ENCODE data around the gene DIP2C. TPM values are rescaled to one million over a fixed set of nuclear protein-coding genes. Genes with fewer than 3 reads are reported as not detected.

The DIP2C gene
- total and polyA plus RNA-seq, 7 experiments from 2014 or later, result 1.1 to 8.7 (median 4.5) TPM

GRCh38 chr10:289581-289980 is 399.9 kb downstream of the DIP2C start:
- CTCF ChIA-PET, result no interaction called here

GRCh38 chr10:288316-289200 is 400.9 kb downstream of the DIP2C start:
- Mint-ChIP-seq H3K9me3 (no peaks in the 10 kb centered on the region), H3K27me3 (peaks cover 0 to 5% (median 0%) of the 10 kb centered on the region in 5 donors), H3K4me1 (peaks cover 0 to 8% (median 0%) of the 10 kb centered on the region in 7 donors), H3K27ac (no peak overlapping the region), H3K36me3 (peaks cover 3 to 26% (median 16%) of the 10 kb centered on the region in 5 donors), H3K4me3 (no peak overlapping the region)
- ATAC-seq (no peak), DNase-seq (no peak)
- Histone ChIP-seq H3K4me3 (ENCODE audit: low read length) (no peak overlapping the region), H3K36me3 (ENCODE audit: control insufficient read depth in 2 of 3, insufficient read depth in 3 of 3, low read length in 3 of 3) (peaks cover 0 to 9% (median 0%) of the 10 kb centered on the region in 3 experiments), H3K27me3 (ENCODE audit: control insufficient read depth in 2 of 2, insufficient read depth in 2 of 2, low read length in 2 of 2) (no peaks in the 10 kb centered on the region), H3K27ac (ENCODE audit: low read depth, low read length) (no peak overlapping the region), H3K4me1 (ENCODE audit: control insufficient read depth in 2 of 2, insufficient read depth in 2 of 2, low read length in 2 of 2) (no peaks in the 10 kb centered on the region), H3K9me3 (ENCODE audit: control insufficient read depth in 2 of 3, low read length in 3 of 3) (no peaks in the 10 kb centered on the region)
- CTCF ChIA-PET, result interaction anchor here (0.6 kb wide), 1 partner anchor 215 kb away, joined by 3 read pairs; no protein-coding TSS in a partner anchor
- POLR2A ChIA-PET, result no interaction called here
- intact Hi-C loops (cut with micrococcal nuclease), result no loop called here

More at GRCh38 chr10:289581-289980, 399.9 kb downstream of the DIP2C start:
- H3K9me3 Mint-ChIP-seq, result peaks cover 0 to under 1% (median 0%) of the 10 kb centered on the region in 11 donors
- H3K27ac Mint-ChIP-seq, result no peak overlapping the region
- H3K4me3 Mint-ChIP-seq, result no peak overlapping the region
- DNase-seq (no peak), ATAC-seq (no peak)
- intact Hi-C loops (cut with micrococcal nuclease), result no loop called here
- peaks cover 0 to 9% (median 0%) of the 10 kb centered on the region in 3 experiments for H3K36me3 ChIP-seq (ENCODE audit: control insufficient read depth in 2 of 3, insufficient read depth in 3 of 3, low read length in 3 of 3)
- no peak overlapping the region for H3K27ac ChIP-seq (ENCODE audit: low read depth, low read length)
- H3K4me1 Mint-ChIP-seq, result peaks cover 0 to 6% (median 0%) of the 10 kb centered on the region in 7 donors
- POLR2A ChIA-PET, result no interaction called here
- H3K27me3 Mint-ChIP-seq, result peaks cover 0 to 5% (median 0%) of the 10 kb centered on the region in 5 donors
- no peak overlapping the region for H3K4me3 ChIP-seq (ENCODE audit: low read length)
- H3K36me3 Mint-ChIP-seq, result peaks cover 0 to 25% (median 9%) of the 10 kb centered on the region in 5 donors
- H3K27me3 ChIP-seq (ENCODE audit: control insufficient read depth in 2 of 2, insufficient read depth in 2 of 2, low read length in 2 of 2), result no peaks in the 10 kb centered on the region
- H3K9me3 ChIP-seq (ENCODE audit: control insufficient read depth in 2 of 3, low read length in 3 of 3), result no peaks in the 10 kb centered on the region
- no peaks in the 10 kb centered on the region for H3K4me1 ChIP-seq (ENCODE audit: control insufficient read depth in 2 of 2, insufficient read depth in 2 of 2, low read length in 2 of 2)

GRCh38 chr10:287814-288213 is 401.7 kb downstream of the DIP2C start:
- Mint-ChIP-seq H3K27ac (no peak overlapping the region), H3K27me3 (peaks cover 0 to 5% (median 0%) of the 10 kb centered on the region in 5 donors), H3K4me3 (no peak overlapping the region), H3K4me1 (peaks cover 0 to 13% (median 0%) of the 10 kb centered on the region in 7 donors), H3K9me3 (no peaks in the 10 kb centered on the region), H3K36me3 (peaks cover 3 to 30% (median 14%) of the 10 kb centered on the region in 5 donors)
- H3K9me3 ChIP-seq (ENCODE audit: control insufficient read depth in 2 of 3, low read length in 3 of 3), result no peaks in the 10 kb centered on the region
- DNase-seq, result no peak
- intact Hi-C loops (cut with micrococcal nuclease), result no loop called here
- H3K27me3 ChIP-seq (ENCODE audit: control insufficient read depth in 2 of 2, insufficient read depth in 2 of 2, low read length in 2 of 2), result no peaks in the 10 kb centered on the region
- ChIA-PET CTCF (no interaction called here), POLR2A (no interaction called here)
- no peaks in the 10 kb centered on the region for H3K4me1 ChIP-seq (ENCODE audit: control insufficient read depth in 2 of 2, insufficient read depth in 2 of 2, low read length in 2 of 2)
- no peak overlapping the region for H3K27ac ChIP-seq (ENCODE audit: low read depth, low read length)
- peaks cover 0 to 9% (median 0%) of the 10 kb centered on the region in 3 experiments for H3K36me3 ChIP-seq (ENCODE audit: control insufficient read depth in 2 of 3, insufficient read depth in 3 of 3, low read length in 3 of 3)
- ATAC-seq, result no peak
- no peak overlapping the region for H3K4me3 ChIP-seq (ENCODE audit: low read length)

- POLR2A ChIA-PET, result interaction anchor here (0.7 kb wide), 1 partner anchor 33 kb away, joined by 3 read pairs; no protein-coding TSS in a partner anchor
- intact Hi-C loops (cut with micrococcal nuclease), result no loop called here
- H3K4me1 ChIP-seq (ENCODE audit: control insufficient read depth in 2 of 2, insufficient read depth in 2 of 2, low read length in 2 of 2), result no peaks in the 10 kb centered on the region
These were observed 402.3 kb downstream of the DIP2C start for GRCh38 chr10:287026-287709.

GRCh38 chr10:285216-285615 is 404.3 kb downstream of the DIP2C start:
- intact Hi-C loops (cut with micrococcal nuclease), result no loop called here
- no peak overlapping the region for H3K4me3 Mint-ChIP-seq
- no peaks in the 10 kb centered on the region for H3K9me3 Mint-ChIP-seq
- peaks cover 0 to 1% (median 0%) of the 10 kb centered on the region in 5 donors for H3K27me3 Mint-ChIP-seq
- POLR2A ChIA-PET, result no interaction called here
- Histone ChIP-seq H3K36me3 (ENCODE audit: control insufficient read depth in 2 of 3, insufficient read depth in 3 of 3, low read length in 3 of 3) (peaks cover 0 to 10% (median 0%) of the 10 kb centered on the region in 3 experiments), H3K4me3 (ENCODE audit: low read length) (no peak overlapping the region), H3K27ac (ENCODE audit: low read depth, low read length) (no peak overlapping the region), H3K9me3 (ENCODE audit: control insufficient read depth in 2 of 3, low read length in 3 of 3) (no peaks in the 10 kb centered on the region), H3K4me1 (ENCODE audit: control insufficient read depth in 2 of 2, insufficient read depth in 2 of 2, low read length in 2 of 2) (no peaks in the 10 kb centered on the region), H3K27me3 (ENCODE audit: control insufficient read depth in 2 of 2, insufficient read depth in 2 of 2, low read length in 2 of 2) (no peaks in the 10 kb centered on the region)
- ATAC-seq (no peak), DNase-seq (no peak)
- CTCF ChIA-PET, result no interaction called here
- peaks cover under 1 to 40% (median 11%) of the 10 kb centered on the region in 5 donors for H3K36me3 Mint-ChIP-seq
- H3K27ac Mint-ChIP-seq, result no peak overlapping the region
- peaks cover 0 to 14% (median 0%) of the 10 kb centered on the region in 7 donors for H3K4me1 Mint-ChIP-seq

More at GRCh38 chr10:287026-287709, 402.3 kb downstream of the DIP2C start:
- H3K27me3 Mint-ChIP-seq, result peaks cover 0 to 5% (median 0%) of the 10 kb centered on the region in 5 donors
- no peak for DNase-seq
- H3K9me3 Mint-ChIP-seq, result no peaks in the 10 kb centered on the region
- peak overlapping the region in 1 of 9 donors; percentile 13 for H3K27ac Mint-ChIP-seq
- H3K4me3 Mint-ChIP-seq, result no peak overlapping the region
- peaks cover 3 to 31% (median 11%) of the 10 kb centered on the region in 5 donors for H3K36me3 Mint-ChIP-seq
- peaks cover 0 to 14% (median 0%) of the 10 kb centered on the region in 7 donors for H3K4me1 Mint-ChIP-seq
- CTCF ChIA-PET, result no interaction called here
- no peak overlapping the region for H3K27ac ChIP-seq (ENCODE audit: low read depth, low read length)
- no peak for ATAC-seq
- H3K4me3 ChIP-seq (ENCODE audit: low read length), result no peak overlapping the region
- no peaks in the 10 kb centered on the region for H3K27me3 ChIP-seq (ENCODE audit: control insufficient read depth in 2 of 2, insufficient read depth in 2 of 2, low read length in 2 of 2)
- no peaks in the 10 kb centered on the region for H3K9me3 ChIP-seq (ENCODE audit: control insufficient read depth in 2 of 3, low read length in 3 of 3)
- H3K36me3 ChIP-seq (ENCODE audit: control insufficient read depth in 2 of 3, insufficient read depth in 3 of 3, low read length in 3 of 3), result peaks cover 0 to 9% (median 0%) of the 10 kb centered on the region in 3 experiments

GRCh38 chr10:283916-284356 is 405.5 kb downstream of the DIP2C start:
- H3K9me3 ChIP-seq (ENCODE audit: control insufficient read depth in 2 of 3, low read length in 3 of 3), result no peaks in the 10 kb centered on the region
- peaks cover 3 to 40% (median 11%) of the 10 kb centered on the region in 5 donors for H3K36me3 Mint-ChIP-seq
- no peak overlapping the region for H3K4me3 ChIP-seq (ENCODE audit: low read length)
- ChIA-PET CTCF (no interaction called here), POLR2A (no interaction called here)
- peak overlapping the region in 1 of 9 donors; percentile 76 for H3K27ac Mint-ChIP-seq
- H3K27me3 ChIP-seq (ENCODE audit: control insufficient read depth in 2 of 2, insufficient read depth in 2 of 2, low read length in 2 of 2), result no peaks in the 10 kb centered on the region
- peak overlapping the region in 1 of 10 donors; percentile 13 for H3K4me3 Mint-ChIP-seq
- ATAC-seq, result no peak
- no peaks in the 10 kb centered on the region for H3K27me3 Mint-ChIP-seq
- no peak overlapping the region for H3K27ac ChIP-seq (ENCODE audit: low read depth, low read length)
- DNase-seq, result peak in 1 of 9 donors; percentile 54
- H3K4me1 Mint-ChIP-seq, result peaks cover 0 to 14% (median 0%) of the 10 kb centered on the region in 7 donors
- H3K36me3 ChIP-seq (ENCODE audit: control insufficient read depth in 2 of 3, insufficient read depth in 3 of 3, low read length in 3 of 3), result peaks cover 0 to 11% (median 0%) of the 10 kb centered on the region in 3 experiments
- intact Hi-C loops (cut with micrococcal nuclease), result no loop called here
- H3K4me1 ChIP-seq (ENCODE audit: control insufficient read depth in 2 of 2, insufficient read depth in 2 of 2, low read length in 2 of 2), result no peaks in the 10 kb centered on the region
- H3K9me3 Mint-ChIP-seq, result no peaks in the 10 kb centered on the region
